ENCODE results near the gene DNAJC1.

- TF ChIP-seq CTCF (IDR thresholded peaks at IDR 0.05) (no peak), POLR2AphosphoS5 (IDR thresholded peaks at IDR 0.05) (no peak), POLR2A (IDR thresholded peaks at IDR 0.05) (no peak)
Measured at GRCh38 chr10:21860718-21861117, 142.8 kb downstream of the DNAJC1 start.
